GM12892 (cell line): ENCODE data around the gene CEP164.

Source experiments
- POLR2A ChIP-seq: IDR thresholded peaks from 2 replicates; pipeline ENCODE4 v1.6.1; 2011; ENCODE audit warnings: low read depth, low read length, control low read depth
- POLR2AphosphoS5 ChIP-seq: IDR thresholded peaks from 2 replicates; pipeline ENCODE4 v1.6.1; 2011; ENCODE audit warnings: low read depth, low read length, control low read depth

GRCh38 chr11:117428856-117429229 is 101.2 kb downstream of the CEP164 start:
- TF ChIP-seq POLR2A (no peak), POLR2AphosphoS5 (no peak)
